Suppressor macrophage treated with lipopolysaccharide for 4 hours (primary cell): ENCODE data around the gene VAMP2.
A peak's percentile ranks its signal among the peaks of the same experiment; 100 is the strongest.

Source experiments
- DNase-seq: peaks from one replicate; pipeline ENCODE4 v3.0.0-alpha.2; 2020

The VAMP2 gene

GRCh38 chr17:8153957-8154607 lies 8.7 kb downstream of the VAMP2 start:
- peak; percentile 98 for DNase-seq

- DNase-seq, result peak; percentile 97
These were observed 9.2 kb downstream of the VAMP2 start for GRCh38 chr17:8153525-8153956.

- DNase-seq, result no peak
These were observed 9.7 kb downstream of the VAMP2 start for GRCh38 chr17:8153031-8153451.

GRCh38 chr17:8152112-8152775 lies 10.5 kb downstream of the VAMP2 start, which contains the start of gene PER1:
Gene PER1 (minus strand): TSS chr17:8152404. CDS start chr17:8150706, 1,698 bp downstream.
- DNase-seq, result peak; percentile 96

GRCh38 chr17:8151641-8152111 lies 11.1 kb downstream of the VAMP2 start:
- DNase-seq, result peak; percentile 84

GRCh38 chr17:8151120-8151640 lies 11.6 kb downstream of the VAMP2 start:
- DNase-seq, result peak; percentile 86

GRCh38 chr17:8150194-8151119 lies 12.3 kb downstream of the VAMP2 start:
- DNase-seq, result no peak

- no peak for DNase-seq
These were observed 13.1 kb downstream of the VAMP2 start for GRCh38 chr17:8149419-8150193.

GRCh38 chr17:8148560-8148959 lies 14.2 kb downstream of the VAMP2 start:
- no peak for DNase-seq

- DNase-seq, result no peak
These were observed 14.8 kb downstream of the VAMP2 start for GRCh38 chr17:8147805-8148404.

- no peak for DNase-seq
These were observed 15.5 kb downstream of the VAMP2 start for GRCh38 chr17:8147141-8147804.

GRCh38 chr17:8146381-8147140 lies 16.2 kb downstream of the VAMP2 start:
- DNase-seq, result no peak

GRCh38 chr17:8145811-8146210 lies 16.9 kb downstream of the VAMP2 start:
- DNase-seq, result no peak

- DNase-seq, result no peak
These were observed 18.1 kb downstream of the VAMP2 start for GRCh38 chr17:8144401-8145231.

GRCh38 chr17:8143581-8144400 lies 19.0 kb downstream of the VAMP2 start:
- DNase-seq, result no peak

- DNase-seq, result no peak
These were observed 19.7 kb downstream of the VAMP2 start for GRCh38 chr17:8142887-8143580.

GRCh38 chr17:8142158-8142886 lies 20.4 kb downstream of the VAMP2 start:
- DNase-seq, result no peak
